Stimulated activated CD8-positive, alpha-beta memory T cell treated with anti-CD3 and anti-CD28 coated beads, Interleukin-12 subunit alpha, Interleukin-12 subunit beta, amount 100 ng/mL, for 24 hours (primary cell): Measurements from ENCODE around the gene CDH8.
"Not testable (repeated sequence)": the region's sequence is repeated elsewhere in the genome, so short reads cannot be mapped to it uniquely, and the experiment has no call there.

Source experiments
- DNase-seq: peaks from one replicate; pipeline ENCODE4 v3.0.0-alpha.2; 2020; ENCODE audit errors: extremely low read depth

Gene CDH8

GRCh38 chr16:61934601-61935000 is 101.6 kb downstream of the CDH8 start:
- no peak for DNase-seq

GRCh38 chr16:61929776-61930175 is 106.5 kb downstream of the CDH8 start:
- no peak for DNase-seq

- no peak for DNase-seq
Observed at GRCh38 chr16:61926766-61927165, 109.5 kb downstream of the CDH8 start.

GRCh38 chr16:61923629-61924028 is 112.6 kb downstream of the CDH8 start:
- no peak for DNase-seq

GRCh38 chr16:61921373-61921772 is 114.9 kb downstream of the CDH8 start:
- DNase-seq, result no peak

- not testable (repeated sequence) for DNase-seq
Observed at GRCh38 chr16:61917865-61918826, 118.1 kb downstream of the CDH8 start.

- no peak for DNase-seq
Observed at GRCh38 chr16:61915569-61915968, 120.7 kb downstream of the CDH8 start.

- no peak for DNase-seq
Observed at GRCh38 chr16:61909074-61909473, 127.2 kb downstream of the CDH8 start.

GRCh38 chr16:61908426-61908825 is 127.8 kb downstream of the CDH8 start:
- no peak for DNase-seq

GRCh38 chr16:61901689-61902088 is 134.5 kb downstream of the CDH8 start:
- DNase-seq, result no peak

- DNase-seq, result no peak
Observed at GRCh38 chr16:61900482-61900881, 135.8 kb downstream of the CDH8 start.

GRCh38 chr16:61897657-61898056 is 138.6 kb downstream of the CDH8 start:
- DNase-seq, result no peak

- no peak for DNase-seq
Observed at GRCh38 chr16:61892531-61892930, 143.7 kb downstream of the CDH8 start.

GRCh38 chr16:61891460-61891859 is 144.8 kb downstream of the CDH8 start:
- no peak for DNase-seq

GRCh38 chr16:61890386-61890785 is 145.9 kb downstream of the CDH8 start:
- DNase-seq, result no peak

GRCh38 chr16:61887903-61888302 is 148.3 kb downstream of the CDH8 start:
- no peak for DNase-seq

- DNase-seq, result no peak
Observed at GRCh38 chr16:61885343-61885742, 150.9 kb downstream of the CDH8 start.

GRCh38 chr16:61879306-61879705 is 156.9 kb downstream of the CDH8 start:
- DNase-seq, result no peak

- DNase-seq, result no peak
Observed at GRCh38 chr16:61877436-61877835, 158.8 kb downstream of the CDH8 start.

- no peak for DNase-seq
Observed at GRCh38 chr16:61872778-61873119, 163.5 kb downstream of the CDH8 start.

GRCh38 chr16:61871837-61872777 is 164.1 kb downstream of the CDH8 start:
- no peak for DNase-seq
